GM12801 (cell line): ENCODE data around the gene ERN2.

Experiments
- CTCF ChIP-seq: IDR thresholded peaks from one replicate; pipeline ENCODE4 v1.5.1; 2011; ENCODE audit warnings: control low read depth; ENCODE audit not compliant: insufficient read length; ENCODE audit errors: extremely low read depth

The ERN2 gene

GRCh38 chr16:23700093-23700492, 12.9 kb downstream of the ERN2 start:
- no peak for TF ChIP-seq CTCF

DNA sequence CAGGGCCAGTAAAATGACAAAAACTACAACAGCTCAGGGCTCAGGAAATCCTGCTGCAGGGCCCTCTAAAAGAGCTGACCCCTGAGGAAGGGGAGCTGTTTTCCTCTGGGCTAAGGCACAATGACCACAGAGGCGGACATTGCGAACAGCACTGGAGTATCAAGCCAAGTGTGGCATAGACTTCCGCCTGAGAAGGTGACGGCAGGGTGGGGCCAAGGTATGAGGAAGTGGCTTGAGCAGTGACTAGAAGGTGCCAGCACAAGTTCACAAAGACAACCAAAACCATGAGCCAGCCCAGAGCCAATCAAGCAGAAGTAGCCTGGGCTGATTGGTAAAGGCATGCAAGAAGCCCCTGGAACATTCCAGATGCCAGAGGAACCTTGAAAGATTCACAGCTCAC, 13.9 kb downstream of the ERN2 start:
- TF ChIP-seq CTCF: no peak

- no peak for TF ChIP-seq CTCF
These were observed 17.3 kb downstream of the ERN2 start for GRCh38 chr16:23695756-23696155.

- no peak for TF ChIP-seq CTCF
These were observed 18.2 kb downstream of the ERN2 start for GRCh38 chr16:23694644-23695373.

GRCh38 chr16:23694265-23694643, 18.8 kb downstream of the ERN2 start:
- TF ChIP-seq CTCF: no peak

DNA sequence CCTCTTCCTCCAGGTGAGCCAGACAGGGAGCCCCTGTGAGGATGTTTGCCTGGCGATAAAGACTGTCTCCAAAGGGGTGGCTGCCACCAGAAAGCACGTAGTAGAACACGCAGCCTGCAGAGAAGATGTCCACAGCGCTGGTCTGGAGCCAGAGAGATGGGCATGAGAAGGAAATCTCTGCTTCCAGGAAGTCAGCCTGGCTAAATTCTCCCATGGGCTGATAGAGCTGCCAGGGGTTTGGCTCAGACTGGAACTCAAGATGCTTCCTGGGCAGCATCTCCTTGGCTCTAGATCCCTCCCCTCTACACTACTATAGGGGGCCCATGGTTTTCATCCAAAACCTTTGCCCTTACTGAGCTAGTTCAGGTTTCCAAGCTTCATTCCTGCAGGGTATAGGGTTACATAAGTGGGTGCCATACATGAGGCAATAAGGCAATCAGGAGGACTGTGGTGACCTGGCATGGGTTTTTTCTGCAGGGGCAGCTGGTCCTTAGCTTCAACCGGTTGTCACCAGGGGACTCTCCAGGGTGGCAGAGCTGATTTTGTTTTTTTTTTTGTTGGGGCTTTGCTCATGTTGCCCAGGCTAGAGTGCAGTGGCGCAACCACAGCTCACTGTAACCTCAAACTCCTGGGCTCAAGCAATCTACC, 20.7 kb downstream of the ERN2 start:
- TF ChIP-seq CTCF: no peak

GRCh38 chr16:23691483-23692189, 21.4 kb downstream of the ERN2 start:
- no peak for TF ChIP-seq CTCF
